Measurements from ENCODE around the gene IL22RA2.
"Not testable (repeated sequence)": the region's sequence is repeated elsewhere in the genome, so short reads cannot be mapped to it uniquely, and the experiment has no call there.

IL22RA2 gene

DNA sequence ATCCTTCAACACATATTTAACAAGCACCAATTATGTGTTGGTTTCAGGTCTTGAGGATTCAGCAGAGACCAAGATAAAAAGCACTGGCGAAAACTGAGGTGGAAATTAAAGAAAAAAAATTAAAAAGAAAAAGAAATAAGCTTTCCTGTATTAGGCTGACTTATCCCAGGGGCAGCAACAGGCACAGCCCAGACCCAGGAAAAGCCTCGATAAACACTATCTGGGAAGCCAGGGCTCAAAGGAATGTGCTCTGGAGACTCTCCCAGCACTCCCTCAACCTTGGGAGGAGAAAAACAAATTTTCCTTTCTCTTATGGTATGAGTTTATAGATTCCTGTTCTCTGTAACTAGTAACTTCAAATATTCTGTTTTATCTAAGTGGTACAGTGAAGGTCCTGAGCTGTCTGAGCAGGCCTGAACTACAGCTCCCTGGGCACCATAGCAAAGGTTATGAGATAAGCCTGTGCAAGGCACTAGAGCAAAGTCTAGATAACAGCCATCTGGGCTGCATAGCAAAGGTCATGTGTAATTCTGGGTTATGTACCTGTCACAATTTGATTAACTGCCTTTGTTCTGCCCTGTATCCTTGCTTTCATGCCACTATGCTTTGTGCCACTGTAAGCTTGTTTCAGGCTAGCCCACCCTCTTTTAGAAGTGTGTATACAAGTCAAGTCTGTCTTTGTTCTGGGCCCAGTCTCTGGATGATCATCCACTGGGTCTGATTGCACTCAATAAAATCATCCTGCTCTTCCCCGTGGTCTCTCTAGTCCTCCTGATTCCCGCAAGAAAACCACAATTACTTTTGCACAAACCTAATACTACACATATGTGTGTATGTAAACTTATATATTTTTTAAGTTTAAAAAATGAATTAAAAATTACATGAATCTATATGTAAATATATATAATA lies 54.0 kb downstream of the IL22RA2 start:
- no peak for DNase-seq

DNA sequence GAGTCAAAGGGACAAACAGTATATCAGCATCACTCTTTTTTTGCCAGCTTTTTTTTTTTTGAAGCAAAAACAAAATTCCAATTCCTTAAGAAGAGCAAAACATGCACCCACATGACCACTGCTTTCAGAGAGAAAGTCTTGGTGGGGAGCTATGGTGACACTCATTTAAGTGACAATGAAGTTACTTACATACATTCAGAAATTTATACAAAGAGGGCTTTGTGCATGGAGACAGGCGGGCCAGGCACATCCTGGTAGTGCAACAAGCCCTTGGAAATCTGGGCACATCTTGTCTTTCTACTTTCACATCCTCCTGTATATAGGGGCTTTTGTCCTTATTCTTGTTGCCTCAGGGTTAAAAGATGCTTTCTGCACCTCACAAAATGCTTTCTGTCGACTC lies 55.9 kb downstream of the IL22RA2 start:
- no peak for DNase-seq

- no peak for DNase-seq
These were observed 56.6 kb downstream of the IL22RA2 start for GRCh38 chr6:137116807-137117206.

GRCh38 chr6:137115658-137116057 lies 57.8 kb downstream of the IL22RA2 start:
- DNase-seq, result no peak

GRCh38 chr6:137112067-137112355 lies 61.4 kb downstream of the IL22RA2 start:
- DNase-seq, result no peak

DNA sequence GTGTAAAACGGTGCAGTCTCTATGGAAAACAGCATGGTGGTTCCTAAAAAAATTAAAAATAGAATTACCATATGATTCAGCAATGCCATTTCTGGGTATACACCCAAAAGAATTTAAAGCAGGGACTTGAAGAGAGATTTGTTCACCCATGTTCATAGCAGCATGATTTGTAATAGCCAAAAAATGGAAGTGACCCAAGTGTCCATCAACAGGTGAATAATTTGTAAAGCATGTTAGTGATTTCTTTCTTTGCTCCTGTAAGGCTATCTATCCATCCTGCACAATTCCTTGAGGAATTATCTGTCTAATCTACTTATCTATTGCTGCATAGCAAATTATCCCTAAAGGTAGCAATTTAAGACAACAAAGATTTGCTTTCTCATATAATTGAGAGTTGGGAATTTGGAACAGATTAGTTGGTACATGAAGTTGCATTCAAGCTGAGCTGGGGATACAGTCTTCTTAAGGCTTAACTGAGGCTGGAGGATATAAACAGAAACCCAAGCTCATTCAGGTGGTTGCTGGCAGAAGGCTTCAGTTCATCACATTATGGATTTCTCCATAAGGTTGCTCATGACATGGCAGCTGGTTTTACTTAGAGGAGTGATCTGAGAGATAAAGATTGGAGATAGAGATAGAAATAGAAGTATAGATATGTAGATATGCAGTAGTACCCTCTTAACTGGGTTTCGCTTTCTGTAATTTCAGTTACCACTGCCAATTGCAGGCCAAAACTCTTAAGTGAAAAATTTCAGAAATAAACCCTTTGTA lies 62.0 kb downstream of the IL22RA2 start:
- no peak for DNase-seq

- no peak for DNase-seq
These were observed 65.7 kb downstream of the IL22RA2 start for GRCh38 chr6:137107767-137108105.

DNA sequence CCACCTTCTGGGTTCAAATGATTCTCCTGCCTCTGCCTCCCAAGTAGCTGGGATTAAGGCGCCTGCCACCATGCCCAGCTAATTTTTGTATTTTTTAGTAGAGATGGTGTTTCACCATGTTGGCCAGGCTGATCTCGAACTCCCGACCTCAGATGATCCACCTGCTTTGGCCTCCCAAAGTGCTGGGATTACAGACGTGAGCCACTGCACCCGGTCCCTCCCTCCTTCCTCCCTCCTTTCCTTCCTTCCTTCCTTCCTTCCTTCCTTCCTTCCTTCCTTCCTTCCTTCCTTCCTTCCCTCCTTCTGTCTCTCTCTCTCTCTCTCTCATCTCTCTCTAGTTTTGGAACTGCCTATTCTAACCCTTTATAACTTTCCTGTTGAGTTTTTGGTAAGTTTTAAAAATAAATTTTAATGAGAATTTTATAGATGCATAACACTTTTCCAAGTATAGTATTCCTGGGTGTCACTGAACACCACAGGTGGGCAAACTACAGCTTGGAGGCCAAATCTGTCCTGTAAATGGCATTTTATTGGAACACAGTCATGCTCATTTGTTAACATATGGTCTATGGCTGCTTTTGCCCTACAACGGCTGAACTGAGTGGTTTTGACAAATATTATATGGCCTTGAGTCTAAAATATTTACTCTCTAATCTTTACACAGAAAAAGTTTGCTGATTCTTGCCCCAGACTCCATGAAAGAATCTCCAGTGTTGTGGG lies 66.2 kb downstream of the IL22RA2 start:
- not testable (repeated sequence) for DNase-seq

DNA sequence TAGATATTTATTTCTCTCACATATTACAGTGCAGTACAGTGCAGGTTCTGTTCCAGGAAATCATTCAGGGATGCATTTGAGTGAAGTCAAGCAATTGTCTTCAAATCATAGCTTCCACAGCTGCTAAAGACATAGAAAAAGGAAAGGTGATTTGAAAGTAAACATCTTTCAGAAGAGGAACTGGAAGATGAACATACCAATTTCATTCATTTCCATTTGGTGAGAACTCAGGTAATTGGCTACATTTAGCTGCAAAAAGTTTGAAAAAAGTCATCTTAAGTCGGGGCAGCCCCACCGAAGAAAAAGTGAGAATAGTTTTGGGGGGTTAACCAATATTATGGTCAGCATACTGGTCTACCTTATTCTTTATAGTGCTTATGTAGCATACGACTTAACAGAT lies 67.3 kb downstream of the IL22RA2 start:
- DNase-seq, result no peak

DNA sequence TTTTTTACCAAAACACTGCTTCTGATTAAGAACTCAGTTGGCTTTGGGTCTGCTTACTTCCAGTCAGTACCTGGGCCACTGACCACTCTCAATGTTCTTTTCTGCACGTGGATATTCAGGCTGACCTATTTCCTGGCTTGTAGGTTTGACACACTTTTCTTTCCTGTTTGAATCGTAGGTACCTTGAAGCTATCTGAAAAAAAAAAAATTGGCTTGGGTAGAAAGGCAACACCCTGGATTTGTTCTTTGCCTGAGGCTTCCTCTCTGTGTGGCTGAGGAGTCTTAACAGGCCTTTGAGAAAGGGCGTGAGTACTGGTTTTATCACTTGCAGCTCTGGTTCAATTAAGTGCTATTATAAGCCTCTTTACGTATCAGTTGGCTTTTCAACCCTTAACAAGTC lies 68.1 kb downstream of the IL22RA2 start:
- DNase-seq, result no peak

- DNase-seq, result no peak
These were observed 68.5 kb downstream of the IL22RA2 start for GRCh38 chr6:137104926-137105325.

DNA sequence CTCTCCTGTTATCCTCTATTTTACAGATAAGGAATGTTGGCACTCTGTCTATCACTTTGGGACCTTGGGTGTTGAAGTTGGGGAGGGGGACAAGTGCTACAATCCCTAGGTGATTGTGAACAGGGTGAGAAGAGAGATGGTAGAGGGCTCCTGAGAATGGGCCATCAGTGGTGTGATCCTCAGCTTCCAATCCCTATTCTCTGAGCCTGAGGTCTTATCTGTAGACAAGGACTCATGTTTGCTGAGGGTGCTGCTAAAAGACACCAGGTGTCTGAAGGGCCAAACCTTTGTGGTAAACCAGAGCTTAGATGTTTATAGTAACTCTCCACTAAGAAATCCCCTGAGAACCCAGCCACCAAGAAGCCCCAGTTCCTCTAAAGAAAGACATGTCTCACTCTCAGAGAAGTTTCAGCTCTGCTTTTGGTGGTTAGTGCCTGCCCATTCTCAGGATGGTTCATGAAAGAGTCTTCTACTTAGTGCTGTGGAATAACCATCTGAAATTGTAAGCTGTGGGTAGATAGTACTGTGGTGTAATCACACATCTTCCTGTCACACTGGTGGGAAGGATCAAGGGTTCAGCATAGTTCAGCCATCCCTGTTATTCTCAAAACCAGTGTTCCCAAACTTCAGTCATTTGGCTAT lies 70.5 kb downstream of the IL22RA2 start:
- no peak for DNase-seq

DNA sequence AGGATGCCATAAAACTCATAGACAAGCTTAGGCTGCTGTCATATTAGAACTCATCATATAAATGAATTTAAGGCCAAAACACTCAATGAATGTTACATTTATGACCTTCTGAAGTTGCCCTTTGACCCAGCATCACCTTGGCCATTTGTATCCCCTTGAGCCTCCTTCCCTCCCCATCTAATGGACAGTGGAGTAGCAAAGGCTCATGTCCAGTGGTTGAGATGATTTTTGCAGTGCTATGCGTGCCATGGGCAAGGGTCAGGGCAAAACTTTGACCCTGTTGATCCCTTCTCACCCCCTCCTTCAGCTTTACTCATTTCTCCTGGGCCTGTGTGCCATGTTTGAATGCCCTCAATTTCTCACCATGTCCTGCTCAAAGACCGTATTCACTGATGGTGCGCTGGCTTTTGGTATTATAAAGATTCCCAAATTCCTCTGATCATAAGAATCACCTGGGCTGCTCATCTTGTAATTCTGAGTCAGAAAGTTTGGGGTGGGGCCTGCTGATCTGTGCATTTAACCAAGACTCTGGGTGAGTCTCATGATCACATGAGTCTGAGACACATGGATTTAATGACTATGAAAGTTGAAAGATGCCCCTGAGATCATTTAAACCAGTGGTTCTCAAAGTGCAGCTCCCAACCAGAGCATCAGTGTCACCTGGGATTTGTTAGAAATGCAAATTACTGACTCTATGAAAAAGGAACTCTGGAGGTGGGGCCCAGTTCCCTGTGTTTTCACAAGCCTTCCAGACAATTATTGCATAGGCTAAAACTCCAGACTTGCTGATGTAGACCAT lies 71.2 kb downstream of the IL22RA2 start:
- DNase-seq, result no peak

GRCh38 chr6:137099689-137100403 lies 73.6 kb downstream of the IL22RA2 start:
- DNase-seq, result no peak

DNA sequence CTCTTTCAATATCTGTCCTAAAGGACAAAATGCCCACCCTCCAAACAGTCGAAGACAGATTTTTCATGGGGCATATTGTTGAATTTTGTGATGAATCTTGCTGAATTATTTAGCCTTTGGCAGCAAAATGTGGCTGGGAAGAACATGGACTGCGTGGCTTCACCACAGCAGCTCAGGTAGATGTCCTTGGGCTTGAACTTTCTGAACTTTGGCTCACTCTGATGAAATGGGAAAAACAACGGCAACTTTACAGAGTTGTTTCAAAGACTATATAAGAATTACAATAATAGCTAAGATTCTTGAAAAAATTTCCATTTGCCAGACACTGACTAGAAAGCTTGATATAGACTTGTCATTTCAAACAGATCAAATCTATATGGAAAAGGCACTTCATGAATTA lies 75.9 kb downstream of the IL22RA2 start:
- no peak for DNase-seq

DNA sequence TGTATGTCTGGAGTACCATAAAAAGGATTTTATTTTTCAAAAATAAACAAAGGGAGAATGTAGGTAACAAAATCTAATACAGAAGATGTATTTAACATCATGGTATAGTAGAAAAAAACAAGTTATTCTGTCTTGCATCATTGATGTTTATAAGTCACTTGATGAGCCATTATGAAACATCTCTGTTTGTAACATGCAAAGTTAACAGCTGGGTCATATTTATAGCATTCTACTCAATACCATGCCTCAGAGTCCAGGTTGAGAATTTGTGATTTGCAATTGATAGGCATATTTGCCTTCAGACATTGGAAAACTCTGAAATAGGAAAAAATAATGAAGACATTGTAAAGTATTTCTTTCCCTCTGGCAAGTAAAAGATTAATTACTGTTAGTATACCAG lies 76.4 kb downstream of the IL22RA2 start:
- DNase-seq, result no peak

- DNase-seq, result no peak
These were observed 77.7 kb downstream of the IL22RA2 start for GRCh38 chr6:137095651-137096238.

GRCh38 chr6:137095093-137095492 lies 78.4 kb downstream of the IL22RA2 start:
- no peak for DNase-seq

DNA sequence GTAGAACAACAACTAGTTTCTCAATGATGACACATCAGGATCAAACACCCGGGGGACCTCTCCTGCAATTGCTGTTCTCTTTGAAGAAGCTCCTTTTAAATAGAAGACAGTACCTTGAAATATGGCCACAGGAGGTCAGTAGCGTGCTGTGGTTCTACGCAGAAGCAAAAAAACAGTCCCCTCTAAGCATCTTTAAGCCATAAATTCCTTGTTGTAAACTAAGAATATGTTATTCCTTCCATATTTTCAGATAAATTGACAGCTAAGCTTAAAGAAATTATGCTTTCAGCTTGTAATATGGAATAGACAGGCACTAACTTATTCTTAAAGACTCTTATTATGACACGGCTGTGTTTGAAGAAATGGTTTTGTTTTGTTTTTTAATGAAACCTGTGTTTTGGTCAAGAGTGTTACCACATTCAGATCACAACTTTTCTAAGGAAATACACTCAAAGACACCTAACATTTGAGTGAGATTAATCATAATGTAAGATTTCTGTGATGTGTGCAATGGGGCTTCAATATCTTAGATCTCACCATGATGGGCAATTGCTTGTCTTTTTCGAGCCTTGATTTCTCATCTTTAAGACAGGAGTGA lies 78.9 kb downstream of the IL22RA2 start:
- peak; percentile 60 for DNase-seq
